ENCODE results near the gene CRYGS. TPM values are rescaled to one million over a fixed set of nuclear protein-coding genes. Genes with fewer than 3 reads are reported as not detected.

The CRYGS gene
- total RNA-seq, 1 experiment from 2014 or later: 3.2 TPM

DNA sequence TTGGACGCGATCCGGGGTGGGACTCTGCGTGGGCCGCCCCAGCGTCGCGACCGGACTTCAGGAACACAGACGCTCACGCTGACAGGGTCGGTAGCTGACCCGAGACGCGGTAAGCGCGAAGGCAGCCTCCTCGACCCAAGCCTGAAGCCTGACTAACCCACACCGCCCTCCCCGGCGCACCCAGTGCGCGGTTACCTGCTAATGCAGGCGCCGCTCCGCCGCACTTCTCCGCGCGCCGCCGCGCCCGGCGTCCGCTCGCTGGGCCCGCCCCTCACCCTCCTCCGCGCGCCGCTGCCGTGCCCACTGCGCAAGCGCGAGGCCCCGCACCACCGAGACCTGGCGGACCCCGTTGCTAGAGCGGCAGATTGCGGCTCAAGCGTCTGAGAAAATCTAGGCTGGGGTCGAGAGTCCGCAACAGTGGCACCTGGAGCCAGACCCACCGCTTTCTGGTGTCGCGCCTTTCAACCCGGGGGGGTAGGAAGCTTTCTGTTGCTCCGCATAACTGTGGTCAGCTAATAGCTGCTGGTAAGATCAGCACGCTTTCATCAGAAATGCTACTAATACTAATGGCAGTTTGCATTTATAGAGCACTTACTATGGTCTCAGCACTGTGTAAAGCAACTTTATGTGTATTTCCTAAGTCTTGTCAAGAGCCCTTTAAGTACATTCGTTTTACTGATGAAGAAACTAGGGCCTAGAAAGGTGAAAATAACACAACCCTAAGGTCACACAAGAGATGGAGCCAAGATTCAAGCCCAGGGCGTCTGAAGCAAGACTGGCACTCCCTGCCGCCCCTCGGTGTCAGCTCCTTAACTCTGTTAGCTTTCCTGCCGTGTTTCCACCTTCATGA lies 23.1 kb upstream of the CRYGS start, which contains the start of gene TBCCD1:
TBCCD1 (minus strand) TSS at position 268 of the 850 bp plus-strand sequence. CDS start 3,010 bp downstream, outside the sequence.
- H3K36me3 ChIP-seq (ENCODE audit: control insufficient read depth, insufficient read depth, low read length): peaks cover 1% of the 10 kb centered on the region; the same call in 1 of the 2 replicates
- H3K9me3 ChIP-seq: no peaks in the 10 kb centered on the region
- intact Hi-C loops (cut with micrococcal nuclease; ENCODE audit: unreplicated experiment): loop anchor here (1.0 kb wide), 1 partner anchor 16 kb away; no protein-coding TSS in a partner anchor
- H3K36me3 Mint-ChIP-seq (ENCODE audit: insufficient read depth, unreplicated experiment): peaks cover 22% of the 10 kb centered on the region
- peak; percentile 92 to 98 for DNase-seq
- no peaks in the 10 kb centered on the region for H3K27me3 Mint-ChIP-seq (ENCODE audit: insufficient read depth, unreplicated experiment)
- POLR2A ChIA-PET: interaction anchor here (0.5 to 1.0 kb wide), 2 partner anchors 47 to 187 kb away, joined by 3 to 5 read pairs; no protein-coding TSS in a partner anchor
- H3K4me1 ChIP-seq: 0 out of 2 replicates have a peak, but pooled peaks cover 3% of the 10 kb centered on the region
- H3K9me3 Mint-ChIP-seq (ENCODE audit: unreplicated experiment): no peaks in the 10 kb centered on the region
- H3K4me3 ChIP-seq (ENCODE audit: low read depth, low read length): peak within 1 kb of the TSS; percentile 93
- TSS peak; percentile 39 for BruUV-seq (replicated peaks)
- CTCF ChIA-PET: no interaction called here
- H3K27ac Mint-ChIP-seq (ENCODE audit: unreplicated experiment): peak within 1 kb of the TSS; percentile 82
- peak within 1 kb of the TSS; percentile 100 for H3K4me3 Mint-ChIP-seq (ENCODE audit: unreplicated experiment)
- no peaks in the 10 kb centered on the region for H3K27me3 ChIP-seq (replicated peaks; ENCODE audit: control insufficient read depth, insufficient read depth, low read length)
- TF ChIP-seq, protein P1, sequence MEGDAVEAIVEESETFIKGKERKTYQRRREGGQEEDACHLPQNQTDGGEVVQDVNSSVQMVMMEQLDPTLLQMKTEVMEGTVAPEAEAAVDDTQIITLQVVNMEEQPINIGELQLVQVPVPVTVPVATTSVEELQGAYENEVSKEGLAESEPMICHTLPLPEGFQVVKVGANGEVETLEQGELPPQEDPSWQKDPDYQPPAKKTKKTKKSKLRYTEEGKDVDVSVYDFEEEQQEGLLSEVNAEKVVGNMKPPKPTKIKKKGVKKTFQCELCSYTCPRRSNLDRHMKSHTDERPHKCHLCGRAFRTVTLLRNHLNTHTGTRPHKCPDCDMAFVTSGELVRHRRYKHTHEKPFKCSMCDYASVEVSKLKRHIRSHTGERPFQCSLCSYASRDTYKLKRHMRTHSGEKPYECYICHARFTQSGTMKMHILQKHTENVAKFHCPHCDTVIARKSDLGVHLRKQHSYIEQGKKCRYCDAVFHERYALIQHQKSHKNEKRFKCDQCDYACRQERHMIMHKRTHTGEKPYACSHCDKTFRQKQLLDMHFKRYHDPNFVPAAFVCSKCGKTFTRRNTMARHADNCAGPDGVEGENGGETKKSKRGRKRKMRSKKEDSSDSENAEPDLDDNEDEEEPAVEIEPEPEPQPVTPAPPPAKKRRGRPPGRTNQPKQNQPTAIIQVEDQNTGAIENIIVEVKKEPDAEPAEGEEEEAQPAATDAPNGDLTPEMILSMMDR (IDR thresholded peaks at IDR 0.05; ENCODE audit: insufficient read depth in 1 of 2, low read depth in 1 of 2, low read length in 1 of 2, severe bottlenecking in 1 of 2, unreplicated experiment in 1 of 2): no peak
- H3K4me1 Mint-ChIP-seq (ENCODE audit: low read depth, unreplicated experiment): peaks cover 25% of the 10 kb centered on the region

DNA sequence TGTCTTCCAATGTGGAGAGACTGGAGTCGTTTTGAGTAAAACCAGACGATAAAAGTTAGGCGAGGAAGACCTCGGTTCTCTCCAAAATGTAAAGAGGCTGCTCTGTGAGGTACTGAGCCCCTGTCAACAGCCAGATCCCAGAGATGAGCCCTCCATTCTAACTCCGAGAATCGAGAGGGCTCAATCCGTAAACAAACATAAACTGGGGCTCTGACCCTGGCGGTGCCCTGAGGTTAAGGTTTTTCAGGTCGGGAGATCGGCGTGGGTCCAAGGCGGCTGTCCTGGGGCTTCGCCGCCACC lies 22.5 kb upstream of the CRYGS start:
- no peaks in the 10 kb centered on the region for H3K27me3 ChIP-seq (replicated peaks; ENCODE audit: control insufficient read depth, insufficient read depth, low read length)
- intact Hi-C loops (cut with micrococcal nuclease; ENCODE audit: unreplicated experiment): loop anchor here (1.0 kb wide), 1 partner anchor 15 kb away; no protein-coding TSS in a partner anchor
- peaks cover 19% of the 10 kb centered on the region for H3K36me3 Mint-ChIP-seq (ENCODE audit: insufficient read depth, unreplicated experiment)
- TF ChIP-seq, protein P1 (IDR thresholded peaks at IDR 0.05; ENCODE audit: insufficient read depth in 1 of 2, low read depth in 1 of 2, low read length in 1 of 2, severe bottlenecking in 1 of 2, unreplicated experiment in 1 of 2): peak in 1 of 2 experiments; percentile 11
- POLR2A ChIA-PET: no interaction called here
- peak overlapping the region; percentile 93 for H3K4me3 ChIP-seq (ENCODE audit: low read depth, low read length)
- H3K27ac Mint-ChIP-seq (ENCODE audit: unreplicated experiment): peak overlapping the region; percentile 82
- CTCF ChIA-PET: no interaction called here
- BruUV-seq (replicated peaks): no TSS peak
- no peaks in the 10 kb centered on the region for H3K27me3 Mint-ChIP-seq (ENCODE audit: insufficient read depth, unreplicated experiment)
- peaks cover 22% of the 10 kb centered on the region for H3K4me1 Mint-ChIP-seq (ENCODE audit: low read depth, unreplicated experiment)
- no peaks in the 10 kb centered on the region for H3K9me3 Mint-ChIP-seq (ENCODE audit: unreplicated experiment)
- no peaks in the 10 kb centered on the region for H3K9me3 ChIP-seq
- peak overlapping the region; percentile 100 for H3K4me3 Mint-ChIP-seq (ENCODE audit: unreplicated experiment)
- 0 out of 2 replicates have a peak, but pooled peaks cover 3% of the 10 kb centered on the region for H3K4me1 ChIP-seq
- DNase-seq: no peak
- H3K36me3 ChIP-seq (ENCODE audit: control insufficient read depth, insufficient read depth, low read length): peaks cover 1% of the 10 kb centered on the region; the same call in 1 of the 2 replicates

DNA sequence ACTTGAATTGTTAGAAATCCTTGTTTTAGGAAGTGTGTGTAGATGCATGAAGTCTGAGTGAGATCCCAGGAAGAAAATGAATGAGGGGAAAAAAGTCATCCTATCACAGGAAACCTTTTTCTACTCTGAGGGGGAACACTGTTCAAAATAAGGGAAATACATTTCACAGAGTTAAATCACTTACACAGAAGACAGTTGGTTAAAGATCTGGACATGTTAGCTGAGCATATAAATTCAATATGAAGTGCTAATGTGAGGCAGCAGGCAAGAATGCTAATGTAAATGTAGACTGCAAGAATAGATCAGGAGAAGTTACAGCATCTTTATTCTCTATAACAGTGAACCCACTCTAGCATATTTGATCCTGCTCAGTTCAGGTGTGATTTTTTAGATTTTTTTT lies 20.4 kb upstream of the CRYGS start:
- Mint-ChIP-seq H3K9me3 (ENCODE audit: unreplicated experiment) (no peaks in the 10 kb centered on the region), H3K36me3 (ENCODE audit: insufficient read depth, unreplicated experiment) (peaks cover 8% of the 10 kb centered on the region), H3K27me3 (ENCODE audit: insufficient read depth, unreplicated experiment) (no peaks in the 10 kb centered on the region), H3K4me1 (ENCODE audit: low read depth, unreplicated experiment) (peaks cover 10% of the 10 kb centered on the region), H3K27ac (ENCODE audit: unreplicated experiment) (no peak overlapping the region), H3K4me3 (ENCODE audit: unreplicated experiment) (no peak overlapping the region)
- BruUV-seq (replicated peaks): no TSS peak
- intact Hi-C loops (cut with micrococcal nuclease; ENCODE audit: unreplicated experiment): no loop called here
- no peak for DNase-seq
- Histone ChIP-seq H3K36me3 (ENCODE audit: control insufficient read depth, insufficient read depth, low read length) (peaks cover 1% of the 10 kb centered on the region; the same call in 1 of the 2 replicates), H3K27me3 (replicated peaks; ENCODE audit: control insufficient read depth, insufficient read depth, low read length) (no peaks in the 10 kb centered on the region), H3K9me3 (no peaks in the 10 kb centered on the region), H3K4me3 (ENCODE audit: low read depth, low read length) (no peak overlapping the region), H3K4me1 (0 out of 2 replicates have a peak, but pooled peaks cover 3% of the 10 kb centered on the region)
- ChIA-PET CTCF (no interaction called here), POLR2A (no interaction called here)
- TF ChIP-seq, protein P1 (IDR thresholded peaks at IDR 0.05; ENCODE audit: insufficient read depth in 1 of 2, low read depth in 1 of 2, low read length in 1 of 2, severe bottlenecking in 1 of 2, unreplicated experiment in 1 of 2): no peak
